WERI-Rb-1 (cell line): ENCODE results near the gene ZNF268.
"Not testable (repeated sequence)": the region's sequence is repeated elsewhere in the genome, so short reads cannot be mapped to it uniquely, and the experiment has no call there.

ENCODE experiments used
- DNase-seq: peaks from one replicate; pipeline ENCODE4 v3.0.0-alpha.2; 2020
- H3K27ac ChIP-seq: fragments of 250-450 bp; sonication (Bioruptor Pico); 2 replicates; pipeline ENCODE4 v1.5.1; 2020; ENCODE audit warnings: mild to moderate bottlenecking, moderate library complexity
- H3K27me3 ChIP-seq: fragments of 250-450 bp; sonication (Bioruptor Pico); 2 replicates; pipeline ENCODE4 v1.5.1; 2021; ENCODE audit warnings: mild to moderate bottlenecking, low read depth, moderate library complexity; ENCODE audit not compliant: insufficient read depth, severe bottlenecking
- H3K36me3 ChIP-seq: fragments of 250-450 bp; sonication (Bioruptor Pico); 2 replicates; pipeline ENCODE4 v1.5.1; 2020; ENCODE audit warnings: mild to moderate bottlenecking, moderate library complexity
- H3K4me3 ChIP-seq: 2 replicates; pipeline ENCODE4 v1.5.1; 2011; ENCODE audit warnings: low read depth, mild to moderate bottlenecking, control low read depth, low read length
- H3K9me3 ChIP-seq: fragments of 250-450 bp; sonication (Bioruptor Pico); 2 replicates; pipeline ENCODE4 v1.5.1; 2021; ENCODE audit warnings: mild to moderate bottlenecking, moderate library complexity; ENCODE audit not compliant: severe bottlenecking
- TF ChIP-seq, protein P1 (sequence below): IDR thresholded peaks from 2 replicates; pipeline ENCODE4 v1.5.1; 2011; ENCODE audit warnings: low read depth, mild to moderate bottlenecking, control low read depth, inconsistent platforms, low read length

ZNF268 gene

DNA sequence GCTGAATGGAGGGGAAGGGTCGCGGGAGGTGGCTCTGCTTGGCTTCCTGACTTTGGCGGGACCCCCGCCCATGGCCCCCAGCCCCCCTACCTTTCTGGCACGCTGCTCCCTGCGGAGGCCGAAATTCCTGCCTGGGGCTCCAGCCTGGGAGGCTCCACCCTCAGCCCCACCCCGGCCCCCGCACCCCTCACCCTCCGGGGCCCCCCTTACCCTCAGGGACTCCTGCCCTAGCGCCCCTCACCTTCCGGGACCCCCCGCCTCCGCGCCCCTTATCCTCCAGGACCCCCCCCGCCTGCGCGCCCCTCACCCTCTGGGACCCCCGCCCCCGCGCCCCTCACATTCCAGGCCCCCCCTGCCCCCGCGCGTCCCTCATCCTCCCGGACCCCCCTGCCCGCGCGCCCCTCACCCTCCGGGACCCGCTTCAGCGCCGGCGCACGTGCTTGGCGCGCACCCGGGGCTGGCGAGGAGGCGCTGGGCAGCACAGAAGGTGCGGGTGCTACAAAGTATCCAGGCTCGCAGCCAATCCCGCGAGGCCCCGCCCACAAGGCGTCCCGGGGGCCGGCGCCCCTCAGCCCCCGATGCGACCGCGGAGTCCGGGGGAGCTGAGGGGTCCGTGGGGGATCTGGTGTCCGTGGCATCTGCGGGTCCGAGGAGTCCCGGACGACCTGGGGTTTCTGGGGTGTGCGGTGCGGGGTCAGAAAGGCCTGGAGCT, 54.3 kb downstream of the ZNF268 start, which contains the start of gene ANHX:
Gene ANHX, minus strand, starts transcription at position 477 of the 712 bp plus-strand sequence. CDS start 1,521 bp downstream, outside the sequence.
- H3K27me3 ChIP-seq: peaks cover 17% of the 10 kb centered on the region
- TF ChIP-seq, protein P1, sequence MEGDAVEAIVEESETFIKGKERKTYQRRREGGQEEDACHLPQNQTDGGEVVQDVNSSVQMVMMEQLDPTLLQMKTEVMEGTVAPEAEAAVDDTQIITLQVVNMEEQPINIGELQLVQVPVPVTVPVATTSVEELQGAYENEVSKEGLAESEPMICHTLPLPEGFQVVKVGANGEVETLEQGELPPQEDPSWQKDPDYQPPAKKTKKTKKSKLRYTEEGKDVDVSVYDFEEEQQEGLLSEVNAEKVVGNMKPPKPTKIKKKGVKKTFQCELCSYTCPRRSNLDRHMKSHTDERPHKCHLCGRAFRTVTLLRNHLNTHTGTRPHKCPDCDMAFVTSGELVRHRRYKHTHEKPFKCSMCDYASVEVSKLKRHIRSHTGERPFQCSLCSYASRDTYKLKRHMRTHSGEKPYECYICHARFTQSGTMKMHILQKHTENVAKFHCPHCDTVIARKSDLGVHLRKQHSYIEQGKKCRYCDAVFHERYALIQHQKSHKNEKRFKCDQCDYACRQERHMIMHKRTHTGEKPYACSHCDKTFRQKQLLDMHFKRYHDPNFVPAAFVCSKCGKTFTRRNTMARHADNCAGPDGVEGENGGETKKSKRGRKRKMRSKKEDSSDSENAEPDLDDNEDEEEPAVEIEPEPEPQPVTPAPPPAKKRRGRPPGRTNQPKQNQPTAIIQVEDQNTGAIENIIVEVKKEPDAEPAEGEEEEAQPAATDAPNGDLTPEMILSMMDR: no peak
- H3K4me3 ChIP-seq: no peak within 1 kb of the TSS
- DNase-seq: no peak
- no peak within 1 kb of the TSS for H3K27ac ChIP-seq
- peaks cover 47% of the 10 kb centered on the region for H3K9me3 ChIP-seq
- no peaks in the 10 kb centered on the region for H3K36me3 ChIP-seq

DNA sequence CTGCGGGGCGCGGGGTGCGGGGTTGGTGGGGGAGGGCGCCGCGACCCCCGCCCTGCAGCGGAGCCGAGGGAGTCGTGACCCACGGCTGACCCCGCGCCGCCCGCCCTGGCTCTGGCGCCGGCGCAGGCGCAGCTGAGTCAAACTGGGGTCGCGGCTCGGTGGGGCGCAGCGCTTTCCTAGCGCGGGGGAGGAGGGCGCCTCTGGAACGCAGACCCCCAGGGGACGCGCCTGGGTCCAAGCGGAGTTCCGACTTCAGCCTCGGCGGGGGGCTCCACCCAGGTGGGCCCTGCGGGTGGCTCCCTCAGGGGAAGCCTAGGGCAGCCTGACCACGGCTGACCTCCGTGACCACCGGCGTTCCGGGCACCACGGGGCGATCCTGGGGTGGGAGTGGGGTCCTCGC, 54.8 kb downstream of the ZNF268 start:
- H3K4me3 ChIP-seq: no peak overlapping the region
- TF ChIP-seq, protein P1: no peak
- no peaks in the 10 kb centered on the region for H3K36me3 ChIP-seq
- DNase-seq: no peak
- no peak overlapping the region for H3K27ac ChIP-seq
- peaks cover 49% of the 10 kb centered on the region for H3K9me3 ChIP-seq
- H3K27me3 ChIP-seq: peaks cover 17% of the 10 kb centered on the region

DNA sequence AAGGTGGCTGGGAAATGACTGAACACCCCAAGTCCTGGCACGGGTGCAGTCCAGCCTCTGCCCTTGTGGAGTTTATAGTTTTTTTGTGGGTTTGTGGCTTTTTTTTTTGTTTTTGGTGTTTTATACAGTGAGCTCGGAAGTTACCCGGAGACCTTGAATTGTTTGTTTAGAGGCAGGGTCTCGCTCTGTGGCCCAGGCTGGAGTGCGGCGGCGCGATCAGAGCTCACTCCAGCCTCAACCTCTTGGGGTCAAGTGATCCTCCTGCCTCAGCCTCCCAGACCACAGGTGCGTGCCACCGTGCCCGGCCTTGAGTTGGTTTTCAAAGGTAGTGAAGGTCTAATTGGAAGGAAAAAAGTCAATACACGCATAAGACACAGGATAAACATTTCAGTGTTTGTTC, 55.3 kb downstream of the ZNF268 start:
- Histone ChIP-seq H3K27ac (no peak overlapping the region), H3K27me3 (peaks cover 17% of the 10 kb centered on the region), H3K9me3 (peaks cover 47% of the 10 kb centered on the region), H3K36me3 (no peaks in the 10 kb centered on the region), H3K4me3 (no peak overlapping the region)
- DNase-seq: no peak
- TF ChIP-seq, protein P1: no peak

DNA sequence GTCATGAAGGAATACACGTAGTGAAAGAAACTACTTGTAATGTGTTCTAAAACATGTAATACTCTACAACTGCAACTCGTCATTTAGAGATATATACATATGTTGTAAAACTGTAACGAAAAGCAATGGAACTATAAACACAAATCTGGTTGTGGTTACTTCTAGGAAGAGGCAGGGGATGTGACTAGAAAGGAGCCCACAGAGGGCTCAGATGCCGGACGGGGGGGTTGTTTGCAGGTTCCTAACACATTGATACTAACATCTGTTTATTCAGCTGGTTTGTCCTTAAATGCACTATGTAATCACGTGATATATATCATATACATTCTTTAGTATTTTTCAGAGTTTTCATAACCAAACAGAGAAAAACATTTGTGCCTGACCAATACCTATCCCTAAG, 70.4 kb downstream of the ZNF268 start:
- DNase-seq: no peak

DNA sequence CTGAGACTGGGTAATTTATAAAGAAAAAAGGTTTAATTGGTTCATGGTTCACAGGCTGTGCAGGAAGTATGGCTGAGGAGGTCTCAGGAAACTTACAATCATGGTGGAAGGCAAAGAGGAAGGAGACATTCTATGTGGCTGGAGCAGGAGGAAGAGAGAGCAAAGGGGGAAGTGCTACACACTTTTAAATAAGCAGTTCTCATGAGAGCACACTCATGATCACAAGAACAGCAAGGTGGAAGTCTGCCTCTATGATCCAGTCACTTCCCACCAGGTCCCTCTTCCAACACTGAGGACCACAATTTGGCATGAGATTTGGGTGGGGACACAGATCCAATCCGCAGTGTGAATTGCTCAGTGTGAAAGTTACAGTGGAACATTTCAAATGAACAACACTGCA, 74.5 kb downstream of the ZNF268 start:
- not testable (repeated sequence) for H3K27me3 ChIP-seq, H3K9me3 ChIP-seq, H3K27ac ChIP-seq, H3K36me3 ChIP-seq, DNase-seq, H3K4me3 ChIP-seq

More for the DNA sequence above, 70.4 kb downstream of the ZNF268 start:
- no peak overlapping the region for H3K4me3 ChIP-seq
- H3K27me3 ChIP-seq: no peaks in the 10 kb centered on the region
- TF ChIP-seq, protein P1: no peak
- no peak overlapping the region for H3K27ac ChIP-seq
- H3K36me3 ChIP-seq: no peaks in the 10 kb centered on the region
- H3K9me3 ChIP-seq: peaks cover 3% of the 10 kb centered on the region

DNA sequence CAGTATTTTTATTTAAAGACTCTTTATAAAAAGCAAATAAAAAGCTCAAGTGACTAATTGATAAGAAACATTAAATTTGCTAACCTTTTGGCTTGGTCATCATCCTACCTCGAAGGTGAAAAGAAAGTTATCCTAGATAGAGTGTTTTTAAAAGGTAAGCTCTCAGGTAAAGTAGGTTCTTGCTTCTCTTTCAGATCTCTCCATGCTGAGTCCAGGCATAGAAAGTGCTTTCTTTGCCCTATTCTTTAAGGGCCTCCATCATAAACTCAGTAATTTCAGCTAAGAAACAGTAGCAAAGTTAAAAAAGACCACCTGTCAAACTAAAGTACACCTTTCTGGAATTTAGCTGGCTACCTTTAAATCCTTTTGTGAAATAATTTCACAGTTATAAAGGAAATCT, 75.0 kb downstream of the ZNF268 start:
- peaks cover 3% of the 10 kb centered on the region for H3K9me3 ChIP-seq
- no peaks in the 10 kb centered on the region for H3K36me3 ChIP-seq
- no peaks in the 10 kb centered on the region for H3K27me3 ChIP-seq
- no peak for DNase-seq
- no peak overlapping the region for H3K27ac ChIP-seq
- TF ChIP-seq, protein P1: no peak
- no peak overlapping the region for H3K4me3 ChIP-seq
